Hematopoietic multipotent progenitor cell treated with erythropoietin and hydrocortisone succinate and interleukin-3 and kit ligand, for 17 days (in vitro differentiated cells): ENCODE measurements around the gene HSPB6.
"Not testable (repeated sequence)": the region's sequence is repeated elsewhere in the genome, so short reads cannot be mapped to it uniquely, and the experiment has no call there.

Experiments used
- DNase-seq: peaks from one replicate; pipeline ENCODE4 v3.0.0-alpha.2; 2015; ENCODE audit warnings: low spot score

HSPB6 gene

GRCh38 chr19:35756377-35757230 is at the start of gene HSPB6:
Gene HSPB6, minus strand, starts transcription at chr19:35757029. Its CDS starts 21 bp downstream, at chr19:35757008.
- no peak for DNase-seq

- no peak for DNase-seq
Measured at GRCh38 chr19:35806597-35806996, 49.8 kb upstream of the HSPB6 start.

GRCh38 chr19:35805526-35806102 is 48.8 kb upstream of the HSPB6 start:
- no peak for DNase-seq

- DNase-seq = no peak
Measured at GRCh38 chr19:35801828-35802227, 45.0 kb upstream of the HSPB6 start.

- DNase-seq = no peak
Measured at GRCh38 chr19:35797663-35798062, 40.8 kb upstream of the HSPB6 start.

GRCh38 chr19:35796645-35797542 is 40.1 kb upstream of the HSPB6 start:
- DNase-seq = no peak

- not testable (repeated sequence) for DNase-seq
Measured at GRCh38 chr19:35795564-35795963, 38.7 kb upstream of the HSPB6 start.

GRCh38 chr19:35793381-35794165 is 36.7 kb upstream of the HSPB6 start:
- no peak for DNase-seq

GRCh38 chr19:35792888-35793287 is 36.1 kb upstream of the HSPB6 start:
- no peak for DNase-seq

- DNase-seq = no peak
Measured at GRCh38 chr19:35792312-35792711, 35.5 kb upstream of the HSPB6 start.

GRCh38 chr19:35791814-35792279 is 35.0 kb upstream of the HSPB6 start:
- no peak for DNase-seq

- no peak for DNase-seq
Measured at GRCh38 chr19:35790981-35791813, 34.4 kb upstream of the HSPB6 start.

GRCh38 chr19:35789978-35790944 is 33.4 kb upstream of the HSPB6 start:
- no peak for DNase-seq

GRCh38 chr19:35789195-35789977 is 32.6 kb upstream of the HSPB6 start:
- no peak for DNase-seq

- DNase-seq = no peak
Measured at GRCh38 chr19:35788205-35788960, 31.6 kb upstream of the HSPB6 start.

GRCh38 chr19:35787227-35787799 is 30.5 kb upstream of the HSPB6 start:
- DNase-seq = no peak
